ENCODE measurements around the gene CRACR2B. TPM values are rescaled to one million over a fixed set of nuclear protein-coding genes. Genes with fewer than 3 reads are reported as not detected.

CRACR2B gene
- total RNA-seq, 1 experiment from 2014 or later: 11.8 TPM

DNA sequence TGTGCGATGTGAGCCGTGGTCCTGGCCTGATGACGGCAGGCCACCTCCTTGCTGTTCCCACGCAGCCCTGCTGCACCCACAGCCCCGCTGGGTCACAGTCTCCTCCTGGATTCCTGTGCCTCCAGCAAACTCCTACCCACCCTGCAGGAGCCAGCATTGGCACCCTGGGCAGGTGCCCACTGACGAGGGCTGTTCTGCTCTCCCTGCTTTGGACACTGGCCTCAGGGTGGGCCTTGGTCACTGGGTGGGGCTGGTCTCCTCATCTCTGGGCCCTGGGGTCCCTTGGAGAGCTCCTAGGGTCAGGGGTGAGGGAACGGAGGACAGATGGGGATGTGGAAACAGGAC lies 27.6 kb downstream of the CRACR2B start:
- ChIA-PET CTCF (interaction anchor here (1.8 kb wide), 1 partner anchor 12 kb away, joined by 8 read pairs; no protein-coding TSS in a partner anchor), RAD21 (ENCODE audit: low non-redundant PET in 1 of 2, low total read pairs in 2 of 2, uncharacterized antibody in 2 of 2, unreplicated experiment in 2 of 2) (no interaction called here), POLR2A (no interaction called here)
- H4K20me1 ChIP-seq (ENCODE audit: insufficient read depth): no peaks in the 10 kb centered on the region
- intact Hi-C loops (cut with micrococcal nuclease): no loop called here
- H3K9me2 ChIP-seq (ENCODE audit: insufficient read depth): no peaks in the 10 kb centered on the region
- no peak overlapping the region for H3K4me3 ChIP-seq (replicated peaks in 1 of 2; ENCODE audit: low read depth in 1 of 2, low read length in 2 of 2)
- no peak for ATAC-seq
- H3K27ac ChIP-seq (ENCODE audit: low read depth, low read length): no peak overlapping the region; the same call in 1 of the 2 replicates
- no TSS peak for BruUV-seq (replicated peaks)
- H3K9me3 ChIP-seq (ENCODE audit: control insufficient read depth in 1 of 2, insufficient read depth in 1 of 2, low read depth in 1 of 2, low read length in 2 of 2): no peaks in the 10 kb centered on the region
- TF ChIP-seq, protein P1, sequence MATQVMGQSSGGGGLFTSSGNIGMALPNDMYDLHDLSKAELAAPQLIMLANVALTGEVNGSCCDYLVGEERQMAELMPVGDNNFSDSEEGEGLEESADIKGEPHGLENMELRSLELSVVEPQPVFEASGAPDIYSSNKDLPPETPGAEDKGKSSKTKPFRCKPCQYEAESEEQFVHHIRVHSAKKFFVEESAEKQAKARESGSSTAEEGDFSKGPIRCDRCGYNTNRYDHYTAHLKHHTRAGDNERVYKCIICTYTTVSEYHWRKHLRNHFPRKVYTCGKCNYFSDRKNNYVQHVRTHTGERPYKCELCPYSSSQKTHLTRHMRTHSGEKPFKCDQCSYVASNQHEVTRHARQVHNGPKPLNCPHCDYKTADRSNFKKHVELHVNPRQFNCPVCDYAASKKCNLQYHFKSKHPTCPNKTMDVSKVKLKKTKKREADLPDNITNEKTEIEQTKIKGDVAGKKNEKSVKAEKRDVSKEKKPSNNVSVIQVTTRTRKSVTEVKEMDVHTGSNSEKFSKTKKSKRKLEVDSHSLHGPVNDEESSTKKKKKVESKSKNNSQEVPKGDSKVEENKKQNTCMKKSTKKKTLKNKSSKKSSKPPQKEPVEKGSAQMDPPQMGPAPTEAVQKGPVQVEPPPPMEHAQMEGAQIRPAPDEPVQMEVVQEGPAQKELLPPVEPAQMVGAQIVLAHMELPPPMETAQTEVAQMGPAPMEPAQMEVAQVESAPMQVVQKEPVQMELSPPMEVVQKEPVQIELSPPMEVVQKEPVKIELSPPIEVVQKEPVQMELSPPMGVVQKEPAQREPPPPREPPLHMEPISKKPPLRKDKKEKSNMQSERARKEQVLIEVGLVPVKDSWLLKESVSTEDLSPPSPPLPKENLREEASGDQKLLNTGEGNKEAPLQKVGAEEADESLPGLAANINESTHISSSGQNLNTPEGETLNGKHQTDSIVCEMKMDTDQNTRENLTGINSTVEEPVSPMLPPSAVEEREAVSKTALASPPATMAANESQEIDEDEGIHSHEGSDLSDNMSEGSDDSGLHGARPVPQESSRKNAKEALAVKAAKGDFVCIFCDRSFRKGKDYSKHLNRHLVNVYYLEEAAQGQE (IDR thresholded peaks at IDR 0.05; ENCODE audit: low read depth): no peak
- TF ChIP-seq YY1 (IDR thresholded peaks at IDR 0.05; ENCODE audit: extremely low read depth, insufficient replicate concordance, low read depth, low read length): no peak
- TF ChIP-seq, protein P2, sequence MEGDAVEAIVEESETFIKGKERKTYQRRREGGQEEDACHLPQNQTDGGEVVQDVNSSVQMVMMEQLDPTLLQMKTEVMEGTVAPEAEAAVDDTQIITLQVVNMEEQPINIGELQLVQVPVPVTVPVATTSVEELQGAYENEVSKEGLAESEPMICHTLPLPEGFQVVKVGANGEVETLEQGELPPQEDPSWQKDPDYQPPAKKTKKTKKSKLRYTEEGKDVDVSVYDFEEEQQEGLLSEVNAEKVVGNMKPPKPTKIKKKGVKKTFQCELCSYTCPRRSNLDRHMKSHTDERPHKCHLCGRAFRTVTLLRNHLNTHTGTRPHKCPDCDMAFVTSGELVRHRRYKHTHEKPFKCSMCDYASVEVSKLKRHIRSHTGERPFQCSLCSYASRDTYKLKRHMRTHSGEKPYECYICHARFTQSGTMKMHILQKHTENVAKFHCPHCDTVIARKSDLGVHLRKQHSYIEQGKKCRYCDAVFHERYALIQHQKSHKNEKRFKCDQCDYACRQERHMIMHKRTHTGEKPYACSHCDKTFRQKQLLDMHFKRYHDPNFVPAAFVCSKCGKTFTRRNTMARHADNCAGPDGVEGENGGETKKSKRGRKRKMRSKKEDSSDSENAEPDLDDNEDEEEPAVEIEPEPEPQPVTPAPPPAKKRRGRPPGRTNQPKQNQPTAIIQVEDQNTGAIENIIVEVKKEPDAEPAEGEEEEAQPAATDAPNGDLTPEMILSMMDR (IDR thresholded peaks at IDR 0.05 in 2 of 3, conservative IDR thresholded peaks at IDR 0.05 in 1 of 3; ENCODE audit: borderline replicate concordance in 1 of 3, insufficient read depth in 1 of 3, low read depth in 2 of 3, low read length in 2 of 3): no peak
- TF ChIP-seq TCF7L2 (IDR thresholded peaks at IDR 0.05; ENCODE audit: borderline replicate concordance, extremely low read depth, insufficient read depth, insufficient read length): no peak
- no peak for TF ChIP-seq SRF (IDR thresholded peaks at IDR 0.05; ENCODE audit: low read depth)
- no peak for TF ChIP-seq CEBPB (IDR thresholded peaks at IDR 0.05; ENCODE audit: low read depth)
- no peak for TF ChIP-seq CBX3 (IDR thresholded peaks at IDR 0.05; ENCODE audit: low read depth)
- TF ChIP-seq, protein P3, sequence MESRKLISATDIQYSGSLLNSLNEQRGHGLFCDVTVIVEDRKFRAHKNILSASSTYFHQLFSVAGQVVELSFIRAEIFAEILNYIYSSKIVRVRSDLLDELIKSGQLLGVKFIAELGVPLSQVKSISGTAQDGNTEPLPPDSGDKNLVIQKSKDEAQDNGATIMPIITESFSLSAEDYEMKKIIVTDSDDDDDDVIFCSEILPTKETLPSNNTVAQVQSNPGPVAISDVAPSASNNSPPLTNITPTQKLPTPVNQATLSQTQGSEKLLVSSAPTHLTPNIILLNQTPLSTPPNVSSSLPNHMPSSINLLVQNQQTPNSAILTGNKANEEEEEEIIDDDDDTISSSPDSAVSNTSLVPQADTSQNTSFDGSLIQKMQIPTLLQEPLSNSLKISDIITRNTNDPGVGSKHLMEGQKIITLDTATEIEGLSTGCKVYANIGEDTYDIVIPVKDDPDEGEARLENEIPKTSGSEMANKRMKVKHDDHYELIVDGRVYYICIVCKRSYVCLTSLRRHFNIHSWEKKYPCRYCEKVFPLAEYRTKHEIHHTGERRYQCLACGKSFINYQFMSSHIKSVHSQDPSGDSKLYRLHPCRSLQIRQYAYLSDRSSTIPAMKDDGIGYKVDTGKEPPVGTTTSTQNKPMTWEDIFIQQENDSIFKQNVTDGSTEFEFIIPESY (IDR thresholded peaks at IDR 0.05; ENCODE audit: extremely low read depth, insufficient replicate concordance, low read length): no peak
- TF ChIP-seq POLR2A (IDR thresholded peaks at IDR 0.05; ENCODE audit: borderline replicate concordance, extremely low read depth, insufficient read depth, insufficient read length): no peak
- no peak for TF ChIP-seq SIN3A (IDR thresholded peaks at IDR 0.05; ENCODE audit: low read depth)
- TF ChIP-seq EGR1 (IDR thresholded peaks at IDR 0.05; ENCODE audit: low read depth): no peak
- no peak for TF ChIP-seq ELF1 (IDR thresholded peaks at IDR 0.05; ENCODE audit: borderline replicate concordance, low read depth)
- TF ChIP-seq, protein P4, sequence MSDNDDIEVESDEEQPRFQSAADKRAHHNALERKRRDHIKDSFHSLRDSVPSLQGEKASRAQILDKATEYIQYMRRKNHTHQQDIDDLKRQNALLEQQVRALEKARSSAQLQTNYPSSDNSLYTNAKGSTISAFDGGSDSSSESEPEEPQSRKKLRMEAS (IDR thresholded peaks at IDR 0.05): no peak
- TF ChIP-seq, protein P5, sequence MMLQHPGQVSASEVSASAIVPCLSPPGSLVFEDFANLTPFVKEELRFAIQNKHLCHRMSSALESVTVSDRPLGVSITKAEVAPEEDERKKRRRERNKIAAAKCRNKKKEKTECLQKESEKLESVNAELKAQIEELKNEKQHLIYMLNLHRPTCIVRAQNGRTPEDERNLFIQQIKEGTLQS (IDR thresholded peaks at IDR 0.05): no peak
- no peak for TF ChIP-seq EZH2phosphoT487 (IDR thresholded peaks at IDR 0.05; ENCODE audit: borderline replicate concordance)
- no peak for TF ChIP-seq ZFX (IDR thresholded peaks at IDR 0.05)
- no peak for TF ChIP-seq POLR2AphosphoS5 (IDR thresholded peaks at IDR 0.05; ENCODE audit: low read depth, low read length)
- no peak for TF ChIP-seq EZH2 (IDR thresholded peaks at IDR 0.05)
- TF ChIP-seq RAD21 (IDR thresholded peaks at IDR 0.05; ENCODE audit: low read depth): no peak
- H3K4me1 ChIP-seq (ENCODE audit: control insufficient read depth in 1 of 2, insufficient read depth in 2 of 2, low read length in 2 of 2): peaks cover 7 to 17% of the 10 kb centered on the region in 2 experiments
- DNase-seq (ENCODE audit: low read depth, low spot score): no peak
- no peaks in the 10 kb centered on the region for H3K36me3 ChIP-seq (ENCODE audit: control insufficient read depth in 1 of 2, insufficient read depth in 2 of 2, low read length in 2 of 2)
- H3K79me2 ChIP-seq (ENCODE audit: insufficient read depth, low read length): no peaks in the 10 kb centered on the region
- no peak overlapping the region for H2AFZ ChIP-seq (ENCODE audit: low read depth, low read length, poor library complexity, severe bottlenecking)
- no peaks in the 10 kb centered on the region for H3K27me3 ChIP-seq (ENCODE audit: insufficient read depth, low read length)
- no peak overlapping the region for H3K4me2 ChIP-seq (ENCODE audit: low read length)
- H3K9ac ChIP-seq (ENCODE audit: low read length): no peak overlapping the region

All from HCT116 (cell line).